ENCODE results near the gene PCMT1.

PCMT1 gene

DNA sequence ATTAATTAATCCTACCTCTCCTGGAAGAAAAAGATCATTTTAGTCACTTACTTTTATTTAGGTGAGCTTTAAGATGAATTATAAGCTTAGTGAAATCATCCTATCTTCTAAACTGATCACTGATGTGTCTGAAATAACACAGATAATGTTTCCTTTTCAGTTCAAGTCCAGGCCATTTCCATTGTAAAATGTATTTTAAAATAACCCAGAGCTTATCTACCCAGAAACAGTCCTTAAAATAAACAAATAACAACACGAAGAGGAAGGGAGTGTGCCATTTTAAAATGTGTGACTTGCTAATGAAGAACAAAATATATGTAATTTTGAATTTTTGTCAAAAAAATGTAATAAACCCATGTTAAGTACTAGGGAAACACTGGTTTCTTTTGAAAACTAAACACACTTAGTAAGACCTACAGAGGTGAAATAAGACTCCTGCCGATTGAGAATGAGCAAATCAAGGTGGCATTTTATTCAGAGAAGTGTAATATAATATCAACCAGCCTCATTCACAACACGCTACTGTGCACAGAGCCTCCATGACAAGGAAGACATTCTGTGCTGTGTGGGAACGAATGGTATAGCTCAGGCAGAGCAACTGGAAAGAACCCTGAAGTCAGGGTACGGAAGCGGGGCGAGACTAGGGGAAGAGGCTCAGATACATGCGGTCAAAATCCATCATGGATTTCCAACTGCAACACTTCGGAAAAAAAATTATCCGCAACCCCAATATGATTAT lies 106.9 kb downstream of the PCMT1 start:
- DNase-seq = no peak

DNA sequence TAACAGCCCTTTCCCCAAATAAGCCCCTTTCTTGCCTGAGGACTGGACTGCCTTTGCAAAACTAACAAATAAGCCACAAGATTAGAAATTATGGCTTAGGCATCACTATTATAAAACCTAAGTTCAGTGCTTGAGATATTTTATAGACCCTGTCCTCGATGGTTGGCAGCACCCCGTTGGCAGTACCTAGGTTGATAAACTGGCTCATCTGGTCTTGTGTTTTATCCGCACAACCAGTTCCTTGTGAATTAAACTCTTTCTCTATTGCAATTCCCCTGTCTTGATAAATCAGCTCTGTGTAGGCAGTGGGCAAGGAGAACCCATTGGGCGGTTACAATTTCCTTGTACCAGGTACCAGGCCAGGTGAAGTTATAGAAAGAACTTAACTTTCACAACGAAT lies 108.0 kb downstream of the PCMT1 start:
- DNase-seq = no peak

DNA sequence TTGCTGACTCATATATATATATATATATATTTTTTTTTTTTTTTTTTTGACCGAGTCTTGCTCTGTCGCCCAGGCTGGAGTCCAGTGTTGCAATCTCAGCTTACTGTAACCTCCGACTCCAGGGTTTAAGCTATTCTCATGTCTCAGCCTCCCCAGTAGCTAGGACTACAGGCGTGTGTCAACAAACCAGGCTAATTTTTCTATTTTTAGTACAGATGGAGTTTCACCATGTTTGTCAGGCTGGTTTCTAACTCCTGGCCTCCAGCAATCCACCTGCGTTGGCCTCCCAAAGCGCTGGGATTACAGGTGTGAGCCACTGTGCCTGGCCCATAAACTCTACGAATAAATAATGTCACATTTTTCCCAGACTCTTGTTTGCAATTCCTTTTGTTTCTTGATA lies 109.8 kb downstream of the PCMT1 start:
- DNase-seq = no peak

DNA sequence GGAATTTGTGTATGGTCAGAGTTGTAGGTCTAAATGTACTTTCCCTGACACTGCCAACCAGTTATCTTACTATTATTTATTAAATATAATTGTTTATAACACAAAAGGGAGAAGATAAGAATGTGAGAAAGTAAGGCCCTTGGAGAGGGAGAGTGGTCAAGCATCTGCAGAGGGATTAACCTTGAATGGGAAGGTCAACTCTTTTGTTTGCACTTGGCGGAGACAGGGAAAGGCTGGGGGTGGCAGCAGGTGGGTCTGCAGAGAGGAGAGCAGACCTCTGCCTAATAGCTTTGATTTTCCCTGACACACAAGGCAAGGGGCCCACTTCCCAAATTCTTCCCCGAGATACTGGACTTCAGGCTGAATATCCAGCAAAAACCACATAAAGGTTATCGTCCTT lies 110.4 kb downstream of the PCMT1 start:
- DNase-seq = no peak

DNA sequence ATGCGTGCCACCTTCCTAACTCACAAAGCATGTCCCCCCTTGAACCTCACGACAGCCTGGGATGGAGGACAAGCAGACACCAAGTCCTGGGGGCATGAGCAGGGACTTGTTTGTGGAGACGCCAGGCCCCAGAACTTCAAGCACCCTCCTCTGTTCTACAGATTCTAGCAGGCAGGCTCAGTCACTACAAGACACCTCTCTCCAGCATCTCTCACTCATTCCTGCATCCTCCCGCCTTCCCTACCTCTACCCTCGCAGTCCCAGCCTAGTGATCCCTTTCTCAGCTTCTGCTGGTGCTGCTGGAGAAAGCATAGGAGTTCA lies 110.9 kb downstream of the PCMT1 start:
- DNase-seq = no peak
